Fibroblast of skin of left biceps (primary cell): ENCODE measurements around the gene HLA-E.
"Not testable (repeated sequence)": the region's sequence is repeated elsewhere in the genome, so short reads cannot be mapped to it uniquely, and the experiment has no call there.

Experiments
- DNase-seq, 2 experiments: peaks; one replicate each; pipeline ENCODE4 v3.0.0-alpha.2; 2013; ENCODE audit warnings: low read depth in 2 of 2

The HLA-E gene

GRCh38 chr6:30489081-30490025 lies at the start of gene HLA-E:
TSS of gene HLA-E (plus strand) at chr6:30489509. CDS start at chr6:30489532, 23 bp downstream.
- peak; percentile 98 for DNase-seq

DNA sequence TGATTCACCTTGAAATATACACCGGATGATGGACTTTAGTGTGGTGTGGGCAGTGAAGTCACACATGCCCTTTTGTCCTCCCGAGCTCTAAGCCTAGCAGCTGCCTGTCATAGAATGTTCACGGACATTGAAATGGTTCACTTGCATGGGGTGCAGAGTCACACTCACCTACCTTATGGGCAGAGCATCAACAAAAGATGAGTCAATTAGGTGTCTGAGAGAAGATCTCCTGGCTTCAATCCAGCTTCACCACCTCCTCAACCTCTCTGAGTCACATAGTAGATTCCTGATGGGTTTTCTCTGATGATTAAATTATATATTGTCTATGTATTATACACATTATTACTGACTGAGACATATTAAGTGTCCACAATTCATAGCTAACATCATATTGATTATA lies 48.1 kb upstream of the HLA-E start:
- DNase-seq = no peak

- no peak for DNase-seq
Observed at GRCh38 chr6:30443657-30444450, 45.5 kb upstream of the HLA-E start.

DNA sequence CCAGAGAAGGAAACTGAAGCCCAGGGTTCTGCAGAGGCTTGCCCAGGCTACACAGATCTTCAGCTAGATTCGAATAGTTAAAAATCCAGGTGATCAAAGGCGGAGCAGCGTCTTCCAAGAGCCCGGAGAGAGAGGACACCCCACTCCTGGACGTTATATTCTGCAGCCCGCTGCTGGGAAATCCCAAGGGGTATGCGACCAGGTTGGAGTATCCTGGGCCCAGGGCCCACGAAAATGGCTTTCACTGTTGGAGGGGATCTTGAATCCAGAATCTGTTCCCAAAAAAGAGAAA lies 44.9 kb upstream of the HLA-E start:
- no peak for DNase-seq

DNA sequence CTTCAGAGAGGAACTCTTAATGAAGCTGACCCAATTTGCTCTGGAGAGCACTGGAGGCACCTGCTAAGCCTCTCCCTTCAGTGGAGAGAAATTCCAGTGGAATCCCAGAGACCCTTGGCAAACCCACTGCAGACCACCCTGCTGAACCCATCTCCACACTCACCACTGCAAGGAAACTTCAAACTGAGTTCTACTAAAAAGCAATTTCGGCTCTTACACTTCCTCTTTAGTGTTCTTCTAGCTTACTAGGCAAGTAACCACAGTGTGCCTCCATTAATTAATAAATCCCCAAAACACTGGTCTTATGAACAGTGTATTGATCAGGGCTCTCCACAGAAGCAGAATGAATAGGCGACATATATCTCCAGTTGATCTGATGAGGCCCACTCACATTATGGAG lies 43.0 kb upstream of the HLA-E start:
- DNase-seq = no peak

GRCh38 chr6:30447237-30447636 lies 42.1 kb upstream of the HLA-E start:
- no peak for DNase-seq

- DNase-seq = no peak
Observed at GRCh38 chr6:30450548-30450908, 38.8 kb upstream of the HLA-E start.

GRCh38 chr6:30450909-30451841 lies 38.1 kb upstream of the HLA-E start:
- peak; percentile 19 to 29 for DNase-seq

GRCh38 chr6:30452736-30453507 lies 36.4 kb upstream of the HLA-E start:
- DNase-seq = no peak

DNA sequence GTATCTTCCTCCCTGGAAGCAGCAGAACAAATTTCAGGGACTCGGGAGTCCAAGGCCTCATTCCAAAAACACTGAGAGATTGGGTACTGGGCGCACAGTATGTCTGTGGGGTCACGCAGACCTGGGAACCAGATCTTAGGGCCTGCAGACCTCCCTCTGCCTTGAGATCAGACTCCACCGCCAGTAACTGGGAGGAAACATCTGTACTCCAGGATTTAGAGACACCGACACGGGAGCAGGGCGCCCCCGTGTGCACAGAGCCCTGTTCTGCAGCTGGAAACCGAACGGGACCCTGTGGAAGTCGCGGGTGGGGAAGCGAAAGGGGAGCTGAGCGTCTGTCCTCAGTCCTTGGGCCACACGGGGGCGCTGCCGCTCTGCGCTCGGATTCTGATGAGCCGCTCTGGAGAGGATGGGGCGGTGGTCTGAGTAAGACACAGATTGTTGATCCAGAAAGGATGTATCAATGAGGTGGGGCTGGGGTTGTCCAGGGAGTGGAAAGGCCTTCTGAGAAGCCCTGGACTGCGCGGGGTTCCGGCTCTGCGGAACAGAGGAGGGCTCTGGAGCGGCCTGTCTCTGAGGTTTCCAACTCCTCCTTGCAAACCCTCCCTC lies 35.7 kb upstream of the HLA-E start:
- peak; percentile 35 to 40 for DNase-seq

DNA sequence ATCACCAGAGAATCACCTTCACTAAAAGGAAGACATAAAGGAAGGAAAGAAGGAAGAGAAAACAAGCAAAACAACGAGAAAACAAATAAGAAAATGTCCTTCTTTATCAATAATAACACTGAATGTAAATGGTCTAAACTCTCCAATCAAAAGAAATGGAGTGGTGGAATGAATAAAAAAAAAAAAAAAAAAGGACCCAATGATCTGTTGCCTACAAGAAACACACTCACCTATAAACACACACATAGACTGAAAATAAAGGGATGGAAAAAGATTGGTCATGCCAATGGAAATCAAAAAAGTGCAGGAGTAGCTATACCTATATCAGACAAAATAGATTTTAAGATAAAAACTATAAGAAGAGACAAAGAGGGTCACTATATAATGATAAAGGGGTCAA lies 30.2 kb upstream of the HLA-E start:
- no peak for DNase-seq

DNA sequence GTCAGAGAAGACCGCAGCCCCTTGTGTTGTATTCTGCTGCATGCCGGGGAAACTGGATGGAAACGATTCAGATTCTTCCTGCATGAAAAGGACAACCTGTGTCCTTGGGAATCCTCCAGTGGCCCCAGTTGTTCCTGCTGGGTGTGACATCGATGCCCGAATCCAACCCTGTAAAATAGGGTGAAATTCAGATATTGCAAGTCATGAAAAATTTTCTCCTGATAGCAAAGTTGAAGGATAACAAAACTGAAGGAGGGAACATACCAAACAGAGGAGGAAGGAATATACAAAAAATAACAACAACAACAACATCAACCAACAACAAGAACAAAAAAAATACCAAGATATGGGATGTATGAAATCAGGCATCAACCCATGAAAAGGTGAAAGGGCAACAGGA lies 28.3 kb upstream of the HLA-E start:
- DNase-seq = no peak

DNA sequence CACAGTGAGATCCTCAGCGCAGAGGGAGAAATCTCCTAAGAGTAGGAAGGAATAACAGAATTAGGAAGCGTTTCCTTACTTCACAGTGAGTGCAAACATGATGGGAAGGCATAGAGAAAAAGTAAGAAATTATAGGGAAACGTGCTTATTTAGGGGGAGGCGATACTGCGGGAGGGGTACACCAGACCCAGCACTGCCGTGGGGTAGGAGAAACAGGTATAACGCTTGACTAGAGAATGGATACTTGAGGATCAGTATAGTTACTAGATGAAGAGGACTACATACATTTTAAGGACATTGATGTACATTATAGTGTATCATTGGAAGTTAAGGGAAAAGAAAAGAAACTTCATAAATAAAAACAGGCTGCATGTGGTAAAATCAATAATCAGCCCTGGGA lies 26.8 kb upstream of the HLA-E start:
- DNase-seq = no peak

DNA sequence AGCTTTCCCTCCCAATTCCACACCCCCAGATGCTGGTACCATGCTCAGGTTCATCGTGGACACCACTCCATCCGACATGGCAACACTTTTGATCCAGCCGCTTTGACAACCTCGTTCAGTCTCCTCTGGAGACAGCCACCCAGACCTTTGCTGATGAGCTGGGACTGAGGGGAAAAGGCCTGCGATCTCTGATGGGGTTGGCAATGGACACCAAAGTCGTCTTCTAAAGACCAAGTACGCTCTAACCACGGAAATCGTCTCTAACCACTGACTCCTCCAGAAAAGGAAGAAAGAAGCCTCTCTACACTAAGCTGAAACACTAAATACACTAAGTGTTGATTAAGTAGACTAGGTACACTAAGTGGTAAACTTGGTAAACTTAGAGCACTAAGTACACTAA lies 26.1 kb upstream of the HLA-E start:
- no peak for DNase-seq

GRCh38 chr6:30463651-30464618 lies 25.4 kb upstream of the HLA-E start:
- DNase-seq = no peak

DNA sequence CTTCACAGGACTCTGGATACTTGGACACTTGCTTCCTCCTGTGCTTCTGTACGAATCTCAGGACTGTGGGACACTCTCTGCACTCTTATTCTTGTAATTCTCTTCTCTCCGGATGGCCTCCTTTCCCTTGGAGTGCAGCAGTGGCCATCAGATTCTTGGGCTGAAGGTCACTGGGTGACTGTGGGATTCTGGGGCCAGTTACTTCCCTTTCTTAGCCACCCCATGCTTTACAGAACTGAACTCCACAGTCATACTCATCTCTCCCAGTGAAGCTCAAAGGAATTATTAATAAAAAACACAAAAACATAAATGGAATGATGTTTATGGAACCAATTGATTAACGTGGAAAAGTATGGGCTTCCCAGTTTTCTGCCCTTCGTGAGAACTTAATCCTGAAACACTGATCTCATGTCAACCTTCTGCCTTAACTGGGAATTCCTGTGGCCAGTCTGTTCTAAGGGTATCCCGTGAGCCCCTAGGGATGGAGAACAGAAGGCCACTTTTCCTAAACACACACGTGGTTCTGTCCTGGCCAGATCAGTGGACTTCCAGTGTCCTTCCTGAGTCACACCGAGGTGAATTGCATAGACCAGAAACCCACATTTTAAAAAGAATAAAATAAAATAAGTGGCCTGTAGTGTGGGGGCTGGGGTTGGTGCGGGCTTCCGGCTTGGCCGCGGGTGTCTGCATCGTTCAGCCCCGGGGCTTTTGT lies 23.6 kb upstream of the HLA-E start:
- no peak for DNase-seq

DNA sequence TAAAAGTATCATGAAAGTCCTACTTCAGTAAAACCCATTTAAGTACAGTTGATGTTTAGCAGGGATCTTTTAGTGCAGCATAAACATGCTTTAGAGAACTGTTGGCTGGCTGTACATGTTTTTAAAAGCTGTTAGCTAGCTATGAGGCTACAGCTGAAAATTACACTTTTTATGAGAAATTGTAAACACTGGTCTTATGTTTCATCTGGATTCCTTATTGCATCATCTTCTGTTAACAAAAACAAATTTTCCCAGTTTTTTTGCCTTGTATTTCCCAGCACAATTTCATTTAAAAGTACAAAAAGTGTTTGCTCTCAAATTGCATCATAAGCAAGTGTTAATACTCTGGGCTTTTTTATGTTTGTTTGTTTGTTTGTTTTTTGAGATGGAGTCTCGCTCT lies 18.3 kb upstream of the HLA-E start:
- no peak for DNase-seq

- not testable (repeated sequence) for DNase-seq
Observed at GRCh38 chr6:30475116-30475515, 14.2 kb upstream of the HLA-E start.
